GM19395 (cell line): Measurements from ENCODE around the gene ABLIM1.

Source experiments
- ATAC-seq: cut with Tn5 transposase; IDR thresholded peaks from one replicate; pipeline ENCODE4 v1.9.1; 2021; ENCODE audit warnings: mild to moderate bottlenecking, moderate library complexity; ENCODE audit not compliant: unreplicated experiment

Gene ABLIM1

GRCh38 chr10:114427124-114427852 lies 230.8 kb downstream of the ABLIM1 start:
- ATAC-seq: no peak

GRCh38 chr10:114426476-114426875 lies 231.6 kb downstream of the ABLIM1 start:
- no peak for ATAC-seq

- no peak for ATAC-seq
Observed at GRCh38 chr10:114420811-114421485, 237.1 kb downstream of the ABLIM1 start.

- ATAC-seq: no peak
Observed at GRCh38 chr10:114418109-114418508, 240.0 kb downstream of the ABLIM1 start.

GRCh38 chr10:114412907-114413797 lies 244.9 kb downstream of the ABLIM1 start:
- no peak for ATAC-seq

- ATAC-seq: no peak
Observed at GRCh38 chr10:114408968-114409444, 249.1 kb downstream of the ABLIM1 start.

- ATAC-seq: no peak
Observed at GRCh38 chr10:114408112-114408967, 249.7 kb downstream of the ABLIM1 start.

- ATAC-seq: no peak
Observed at GRCh38 chr10:114406455-114406854, 251.6 kb downstream of the ABLIM1 start.

- no peak for ATAC-seq
Observed at GRCh38 chr10:114405011-114405350, 253.1 kb downstream of the ABLIM1 start.

GRCh38 chr10:114404171-114405010 lies 253.7 kb downstream of the ABLIM1 start, which contains the start of gene AFAP1L2:
AFAP1L2 (minus strand) TSS chr10:114404502; CDS start chr10:114404455, 47 bp downstream.
- ATAC-seq: no peak

- ATAC-seq: no peak
Observed at GRCh38 chr10:114403541-114404161, 254.4 kb downstream of the ABLIM1 start.

- no peak for ATAC-seq
Observed at GRCh38 chr10:114402871-114403540, 255.1 kb downstream of the ABLIM1 start.

GRCh38 chr10:114402233-114402632 lies 255.8 kb downstream of the ABLIM1 start:
- ATAC-seq: no peak

- no peak for ATAC-seq
Observed at GRCh38 chr10:114401195-114401791, 256.8 kb downstream of the ABLIM1 start.

- ATAC-seq: no peak
Observed at GRCh38 chr10:114400091-114400490, 258.0 kb downstream of the ABLIM1 start.

GRCh38 chr10:114399576-114399975 lies 258.5 kb downstream of the ABLIM1 start:
- ATAC-seq: no peak

- no peak for ATAC-seq
Observed at GRCh38 chr10:114398587-114399331, 259.3 kb downstream of the ABLIM1 start.
